Neutrophil (primary cell): ENCODE results near the gene WHAMM.

Experiments
- H3K27ac ChIP-seq: fragments of 200-600 bp; sonication (generic); 2 replicates; pipeline ENCODE4 v1.5.1; 2016; ENCODE audit warnings: mild to moderate bottlenecking, moderate library complexity
- H3K27me3 ChIP-seq: fragments of 200-600 bp; sonication (generic); 2 replicates; pipeline ENCODE4 v1.6.0; 2016; ENCODE audit warnings: mild to moderate bottlenecking
- H3K36me3 ChIP-seq: fragments of 200-600 bp; sonication (generic); 2 replicates; pipeline ENCODE4 v1.5.1; 2017
- H3K4me1 ChIP-seq, 2 experiments: fragments of 200-600 bp in 1 of 2; sonication (generic) in 1 of 2; 1 replicate in 1 of 2; 2 replicates in 1 of 2; pipeline versions ENCODE4 v1.5.1 to v1.6.1; 2013 to 2016; ENCODE audit warnings: low read depth in 1 of 2, low read length in 1 of 2, mild to moderate bottlenecking in 1 of 2, moderate library complexity in 1 of 2; ENCODE audit not compliant: control insufficient read depth in 1 of 2, insufficient read depth in 1 of 2
- H3K4me3 ChIP-seq, 2 experiments: fragments of 200-600 bp in 1 of 2; sonication (generic) in 1 of 2; 1 replicate in 1 of 2; 2 replicates in 1 of 2; pipeline ENCODE4 v1.5.1; 2013 to 2016; ENCODE audit warnings: low read depth in 1 of 2, low read length in 1 of 2, mild to moderate bottlenecking in 1 of 2, moderate library complexity in 1 of 2
- H3K9me3 ChIP-seq: fragments of 200-600 bp; sonication (generic); 2 replicates; pipeline ENCODE4 v1.5.1; 2016
- TF ChIP-seq, protein P1 (sequence below): fragments of 200-600 bp; sonication (generic); IDR thresholded peaks from 2 replicates; pipeline ENCODE4 v1.5.1; 2016; ENCODE audit warnings: antibody characterized with exemption

The WHAMM gene

GRCh38 chr15:82874961-82875360 lies 65.5 kb downstream of the WHAMM start:
- no peaks in the 10 kb centered on the region for H3K36me3 ChIP-seq
- TF ChIP-seq, protein P1, sequence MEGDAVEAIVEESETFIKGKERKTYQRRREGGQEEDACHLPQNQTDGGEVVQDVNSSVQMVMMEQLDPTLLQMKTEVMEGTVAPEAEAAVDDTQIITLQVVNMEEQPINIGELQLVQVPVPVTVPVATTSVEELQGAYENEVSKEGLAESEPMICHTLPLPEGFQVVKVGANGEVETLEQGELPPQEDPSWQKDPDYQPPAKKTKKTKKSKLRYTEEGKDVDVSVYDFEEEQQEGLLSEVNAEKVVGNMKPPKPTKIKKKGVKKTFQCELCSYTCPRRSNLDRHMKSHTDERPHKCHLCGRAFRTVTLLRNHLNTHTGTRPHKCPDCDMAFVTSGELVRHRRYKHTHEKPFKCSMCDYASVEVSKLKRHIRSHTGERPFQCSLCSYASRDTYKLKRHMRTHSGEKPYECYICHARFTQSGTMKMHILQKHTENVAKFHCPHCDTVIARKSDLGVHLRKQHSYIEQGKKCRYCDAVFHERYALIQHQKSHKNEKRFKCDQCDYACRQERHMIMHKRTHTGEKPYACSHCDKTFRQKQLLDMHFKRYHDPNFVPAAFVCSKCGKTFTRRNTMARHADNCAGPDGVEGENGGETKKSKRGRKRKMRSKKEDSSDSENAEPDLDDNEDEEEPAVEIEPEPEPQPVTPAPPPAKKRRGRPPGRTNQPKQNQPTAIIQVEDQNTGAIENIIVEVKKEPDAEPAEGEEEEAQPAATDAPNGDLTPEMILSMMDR = no peak
- H3K4me3 ChIP-seq = no peak overlapping the region
- no peaks in the 10 kb centered on the region for H3K9me3 ChIP-seq
- H3K27ac ChIP-seq = no peak overlapping the region
- H3K27me3 ChIP-seq = no peaks in the 10 kb centered on the region
- H3K4me1 ChIP-seq = no peaks in the 10 kb centered on the region

DNA sequence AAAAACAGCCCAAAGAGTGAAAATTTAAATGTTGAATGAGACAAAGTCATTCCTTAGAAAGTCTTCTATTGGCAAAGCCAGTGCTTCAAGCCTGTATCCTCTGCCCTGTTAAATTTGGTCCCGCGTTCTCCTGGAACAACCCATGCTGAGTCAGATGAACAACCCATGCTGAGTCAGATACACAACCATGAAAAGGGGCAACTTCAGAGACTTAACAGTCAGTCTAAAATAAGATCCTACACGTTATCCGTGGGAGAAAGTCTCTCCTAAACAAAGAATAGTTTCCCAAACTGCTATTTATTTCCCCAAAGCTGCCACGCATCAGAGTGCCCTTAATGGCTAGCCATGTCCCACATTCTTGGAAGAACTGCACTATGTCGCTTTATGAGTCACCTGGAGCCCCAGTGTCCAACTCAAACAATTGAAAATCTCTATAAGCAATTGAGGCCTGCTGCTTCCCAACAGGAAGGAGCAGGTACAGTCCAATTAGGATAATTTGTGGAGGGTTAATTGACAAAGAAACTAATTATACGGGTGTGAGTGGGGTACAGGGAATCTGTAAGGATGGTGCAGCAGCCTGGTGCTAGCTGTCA lies 66.1 kb downstream of the WHAMM start:
- H3K4me1 ChIP-seq = no peaks in the 10 kb centered on the region
- H3K4me3 ChIP-seq = no peak overlapping the region
- H3K36me3 ChIP-seq = no peaks in the 10 kb centered on the region
- H3K9me3 ChIP-seq = no peaks in the 10 kb centered on the region
- H3K27ac ChIP-seq = no peak overlapping the region
- no peaks in the 10 kb centered on the region for H3K27me3 ChIP-seq
- TF ChIP-seq, protein P1 = no peak

GRCh38 chr15:82877825-82878224 lies 68.4 kb downstream of the WHAMM start:
- Histone ChIP-seq H3K27ac (no peak overlapping the region), H3K4me1 (no peaks in the 10 kb centered on the region), H3K36me3 (no peaks in the 10 kb centered on the region), H3K9me3 (no peaks in the 10 kb centered on the region), H3K27me3 (no peaks in the 10 kb centered on the region), H3K4me3 (no peak overlapping the region)
- TF ChIP-seq, protein P1 = no peak

GRCh38 chr15:82878325-82878724 lies 68.9 kb downstream of the WHAMM start:
- Histone ChIP-seq H3K4me1 (no peaks in the 10 kb centered on the region), H3K27ac (no peak overlapping the region)
- TF ChIP-seq, protein P1 = no peak

DNA sequence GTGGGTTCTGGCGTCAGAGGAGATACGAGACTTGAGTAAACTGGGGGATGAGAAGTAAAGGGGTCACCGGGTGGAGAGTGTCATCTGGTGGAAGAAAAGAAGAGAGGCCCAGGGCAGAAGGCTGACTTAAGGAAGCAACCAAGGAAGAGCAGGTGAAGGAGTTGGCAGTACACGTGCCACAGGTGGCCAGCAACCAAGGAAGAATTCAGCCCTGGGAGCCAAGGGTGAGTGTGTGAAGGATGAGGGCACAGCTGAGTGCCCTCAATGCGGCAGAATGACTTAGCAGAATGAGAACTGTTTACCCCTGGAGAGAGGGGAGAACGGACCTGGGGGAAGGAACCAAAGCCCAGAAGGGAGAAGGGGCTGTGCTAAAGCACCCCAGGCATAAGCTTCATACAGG lies 71.3 kb downstream of the WHAMM start:
- H3K4me1 ChIP-seq = no peaks in the 10 kb centered on the region
- H3K36me3 ChIP-seq = no peaks in the 10 kb centered on the region
- TF ChIP-seq, protein P1 = no peak
- no peak overlapping the region for H3K27ac ChIP-seq
- H3K4me3 ChIP-seq = no peak overlapping the region
- no peaks in the 10 kb centered on the region for H3K9me3 ChIP-seq
- no peaks in the 10 kb centered on the region for H3K27me3 ChIP-seq

More at GRCh38 chr15:82878325-82878724, 68.9 kb downstream of the WHAMM start:
- H3K4me3 ChIP-seq = no peak overlapping the region
- no peaks in the 10 kb centered on the region for H3K27me3 ChIP-seq
- H3K36me3 ChIP-seq = no peaks in the 10 kb centered on the region
- no peaks in the 10 kb centered on the region for H3K9me3 ChIP-seq
